ENCODE results near the gene PSMA7.

GRCh38 chr20:62192635-62193034 lies 49.4 kb upstream of the PSMA7 start:
- no peak for TF ChIP-seq CTCF (optimal IDR thresholded peaks at IDR 0.05 in 1 of 3, IDR thresholded peaks at IDR 0.05 in 1 of 3, conservative IDR thresholded peaks at IDR 0.05 in 1 of 3; ENCODE audit: extremely low read depth in 1 of 3, insufficient read depth in 2 of 3, low read length in 3 of 3)
- no peak for TF ChIP-seq EZH2 (IDR thresholded peaks at IDR 0.05; ENCODE audit: low read length)

All from keratinocyte (primary cell).